ENCODE measurements around the gene KLF13.

DNA sequence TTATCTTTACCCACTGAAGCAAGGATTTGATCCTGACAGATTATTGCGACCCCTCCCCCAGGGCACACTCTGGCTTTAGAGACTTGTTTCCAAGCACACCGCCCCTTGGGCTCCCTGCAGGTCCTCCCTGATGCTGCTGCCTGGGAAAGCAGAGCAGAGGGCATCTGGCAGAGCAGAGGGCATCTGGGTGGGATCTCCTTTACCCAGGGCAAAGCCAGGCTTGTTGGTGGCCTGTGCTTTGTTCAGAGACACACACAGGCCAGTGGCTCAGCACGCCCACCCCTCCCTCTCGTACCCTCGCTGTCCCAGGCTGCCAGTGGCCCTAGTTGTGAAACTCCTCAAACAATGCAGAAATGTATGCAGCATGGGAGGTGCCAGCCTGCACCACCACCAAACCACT, 4.8 kb downstream of the KLF13 start:
- TF ChIP-seq, protein P1, sequence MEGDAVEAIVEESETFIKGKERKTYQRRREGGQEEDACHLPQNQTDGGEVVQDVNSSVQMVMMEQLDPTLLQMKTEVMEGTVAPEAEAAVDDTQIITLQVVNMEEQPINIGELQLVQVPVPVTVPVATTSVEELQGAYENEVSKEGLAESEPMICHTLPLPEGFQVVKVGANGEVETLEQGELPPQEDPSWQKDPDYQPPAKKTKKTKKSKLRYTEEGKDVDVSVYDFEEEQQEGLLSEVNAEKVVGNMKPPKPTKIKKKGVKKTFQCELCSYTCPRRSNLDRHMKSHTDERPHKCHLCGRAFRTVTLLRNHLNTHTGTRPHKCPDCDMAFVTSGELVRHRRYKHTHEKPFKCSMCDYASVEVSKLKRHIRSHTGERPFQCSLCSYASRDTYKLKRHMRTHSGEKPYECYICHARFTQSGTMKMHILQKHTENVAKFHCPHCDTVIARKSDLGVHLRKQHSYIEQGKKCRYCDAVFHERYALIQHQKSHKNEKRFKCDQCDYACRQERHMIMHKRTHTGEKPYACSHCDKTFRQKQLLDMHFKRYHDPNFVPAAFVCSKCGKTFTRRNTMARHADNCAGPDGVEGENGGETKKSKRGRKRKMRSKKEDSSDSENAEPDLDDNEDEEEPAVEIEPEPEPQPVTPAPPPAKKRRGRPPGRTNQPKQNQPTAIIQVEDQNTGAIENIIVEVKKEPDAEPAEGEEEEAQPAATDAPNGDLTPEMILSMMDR (IDR thresholded peaks at IDR 0.05; ENCODE audit: low read depth, low read length), result no peak
- no peak for TF ChIP-seq EZH2phosphoT487 (IDR thresholded peaks at IDR 0.05; ENCODE audit: low read depth)
